Body of pancreas (tissue), 4 donors: ENCODE data around the gene DIP2B. TPM values are rescaled to one million over a fixed set of nuclear protein-coding genes. Genes with fewer than 3 reads are reported as not detected.

Experiments
- ATAC-seq: fragments of 150-250 bp; one replicate; pipeline ENCODE4 v1.9.1; 2016
- DNase-seq, 4 donors: peaks; one replicate each; pipeline ENCODE4 v3.0.0-alpha.2; 2019
- H3K27ac ChIP-seq, 4 donors: fragments of 200-600 bp; sonication (generic); 1 replicate in 3 of 4; 2 replicates in 1 of 4; pipeline versions ENCODE4 v1.5.1 to v1.6.1; 2016 to 2019; ENCODE audit warnings: mild to moderate bottlenecking in 1 of 4, mixed read lengths in 1 of 4, moderate library complexity in 1 of 4
- H3K27me3 ChIP-seq, 2 donors: fragments of 200-600 bp; sonication (generic); one replicate each; pipeline ENCODE4 v1.6.0; 2016; ENCODE audit warnings: mild to moderate bottlenecking in 1 of 2
- H3K36me3 ChIP-seq, 2 donors: fragments of 200-600 bp; sonication (generic); replicated peaks in 1 of 2; 2 replicates each; pipeline ENCODE4 v1.5.1; 2016; ENCODE audit warnings: low read depth in 2 of 2; ENCODE audit not compliant: insufficient read depth in 1 of 2
- H3K4me1 ChIP-seq: fragments of 200-600 bp; sonication (generic); one replicate; pipeline ENCODE4 v1.6.0; 2016
- H3K4me3 ChIP-seq, 2 donors: fragments of 200-600 bp; sonication (generic); 1 replicate in 1 of 2; 2 replicates in 1 of 2; pipeline ENCODE4 v1.5.1; 2016 to 2019
- H3K9me3 ChIP-seq, 3 donors: fragments of 200-600 bp; sonication (generic); 1 replicate in 2 of 3; 2 replicates in 1 of 3; pipeline ENCODE4 v1.5.1; 2016
- POLR2A ChIP-seq, 3 donors: fragments of 450-650 bp; IDR thresholded peaks; one replicate each; pipeline ENCODE4 v1.6.1; 2016; ENCODE audit warnings: antibody characterized with exemption in 3 of 3, mild to moderate bottlenecking in 2 of 3
- WGBS, 2 donors: methylation state at CpG; one replicate each; pipeline ENCODE4 v1.1.5; 2017; 5-methylcytosine and 5-hydroxymethylcytosine counted together
- intact Hi-C: fragments of 100-400 bp; cut with DNase I; formaldehyde crosslinking; loops from one replicate; pipeline ENCODE4 v1.15.1; 2023
- total RNA-seq, 2 donors: library from RNA; depleted of rRNA; stranded (reverse); fragments of >200 nt; gene quantifications; one replicate each; pipeline ENCODE4 v1.1.0, GENCODE V29; 2016
- TF ChIP-seq, protein P1 (sequence below), 7 experiments: fragments of 450-650 bp in 4 of 7; fragments of 200-600 bp in 3 of 7; sonication (generic) in 3 of 7; IDR thresholded peaks; one replicate each; pipeline ENCODE4 v1.5.1; 2016 to 2019; ENCODE audit warnings: antibody characterized with exemption in 7 of 7

The DIP2B gene
- total RNA-seq, 2 donors from 2014 or later: 15.8 to 28.7 TPM

DNA sequence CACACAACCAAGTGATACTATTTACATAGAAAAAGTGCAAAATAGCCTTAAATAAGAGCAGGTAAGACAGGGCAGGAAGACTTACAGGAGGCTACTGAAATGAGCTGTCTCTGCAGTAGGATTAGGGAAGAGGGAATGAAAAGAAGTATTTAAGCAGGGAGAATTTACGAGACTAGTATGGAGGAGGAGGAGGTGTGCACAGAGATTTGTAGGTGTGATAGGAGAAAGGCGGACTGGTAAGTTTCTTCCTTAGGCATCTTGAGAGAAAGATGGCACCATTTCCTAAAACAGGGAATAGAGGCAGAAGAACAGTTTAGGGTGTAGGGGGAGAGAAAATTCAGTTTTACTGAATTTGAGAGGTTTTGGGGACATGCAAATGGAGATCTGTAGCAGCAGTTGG is 25.7 kb downstream of the DIP2B start:
- ATAC-seq (no peak), DNase-seq (no peak)
- peak overlapping the region in 1 of 4 donors; percentile 79 for H3K27ac ChIP-seq
- intact Hi-C loops: no loop called here
- no peaks in the 10 kb centered on the region for H3K27me3 ChIP-seq
- no peaks in the 10 kb centered on the region for H3K36me3 ChIP-seq
- H3K4me3 ChIP-seq: no peak overlapping the region
- H3K4me1 ChIP-seq: peaks cover 70% of the 10 kb centered on the region
- H3K9me3 ChIP-seq: no peaks in the 10 kb centered on the region
- 92 to 95% methylated on average over 2 of the region's 2 CpGs for WGBS, 2 donors
- TF ChIP-seq POLR2A (IDR thresholded peaks at IDR 0.05): no peak
- TF ChIP-seq, protein P1, sequence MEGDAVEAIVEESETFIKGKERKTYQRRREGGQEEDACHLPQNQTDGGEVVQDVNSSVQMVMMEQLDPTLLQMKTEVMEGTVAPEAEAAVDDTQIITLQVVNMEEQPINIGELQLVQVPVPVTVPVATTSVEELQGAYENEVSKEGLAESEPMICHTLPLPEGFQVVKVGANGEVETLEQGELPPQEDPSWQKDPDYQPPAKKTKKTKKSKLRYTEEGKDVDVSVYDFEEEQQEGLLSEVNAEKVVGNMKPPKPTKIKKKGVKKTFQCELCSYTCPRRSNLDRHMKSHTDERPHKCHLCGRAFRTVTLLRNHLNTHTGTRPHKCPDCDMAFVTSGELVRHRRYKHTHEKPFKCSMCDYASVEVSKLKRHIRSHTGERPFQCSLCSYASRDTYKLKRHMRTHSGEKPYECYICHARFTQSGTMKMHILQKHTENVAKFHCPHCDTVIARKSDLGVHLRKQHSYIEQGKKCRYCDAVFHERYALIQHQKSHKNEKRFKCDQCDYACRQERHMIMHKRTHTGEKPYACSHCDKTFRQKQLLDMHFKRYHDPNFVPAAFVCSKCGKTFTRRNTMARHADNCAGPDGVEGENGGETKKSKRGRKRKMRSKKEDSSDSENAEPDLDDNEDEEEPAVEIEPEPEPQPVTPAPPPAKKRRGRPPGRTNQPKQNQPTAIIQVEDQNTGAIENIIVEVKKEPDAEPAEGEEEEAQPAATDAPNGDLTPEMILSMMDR (IDR thresholded peaks at IDR 0.05): no peak

DNA sequence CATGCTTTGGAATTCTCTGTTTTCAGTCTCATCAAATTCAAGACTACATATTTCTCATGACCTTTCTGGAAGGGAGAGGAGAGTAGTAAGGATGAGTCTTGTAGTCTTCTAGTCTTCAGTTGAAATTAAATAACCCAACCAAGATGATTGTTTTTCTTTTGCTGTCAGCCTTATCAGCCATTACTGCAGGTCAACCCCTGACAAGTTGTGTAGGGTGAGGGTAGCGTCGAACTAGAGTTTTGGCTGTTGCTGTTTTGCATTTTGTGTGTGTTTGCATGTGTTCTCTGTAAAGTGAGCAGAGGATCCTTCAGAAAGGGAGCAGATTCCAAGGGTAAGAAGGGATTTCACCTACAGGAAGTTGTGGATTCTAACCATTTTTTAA is 28.4 kb downstream of the DIP2B start:
- intact Hi-C loops: no loop called here
- Histone ChIP-seq H3K9me3 (no peaks in the 10 kb centered on the region), H3K36me3 (no peaks in the 10 kb centered on the region), H3K27ac (peak overlapping the region; percentile 42 to 91 (median 76)), H3K27me3 (no peaks in the 10 kb centered on the region), H3K4me3 (no peak overlapping the region), H3K4me1 (peaks cover 56% of the 10 kb centered on the region)
- no peak for TF ChIP-seq POLR2A (IDR thresholded peaks at IDR 0.05)
- TF ChIP-seq, protein P1 (IDR thresholded peaks at IDR 0.05): no peak
- WGBS, 2 donors: 36 to 40% methylated on average over 2 of the region's 2 CpGs
- no peak for DNase-seq
- peak; percentile 2 for ATAC-seq

DNA sequence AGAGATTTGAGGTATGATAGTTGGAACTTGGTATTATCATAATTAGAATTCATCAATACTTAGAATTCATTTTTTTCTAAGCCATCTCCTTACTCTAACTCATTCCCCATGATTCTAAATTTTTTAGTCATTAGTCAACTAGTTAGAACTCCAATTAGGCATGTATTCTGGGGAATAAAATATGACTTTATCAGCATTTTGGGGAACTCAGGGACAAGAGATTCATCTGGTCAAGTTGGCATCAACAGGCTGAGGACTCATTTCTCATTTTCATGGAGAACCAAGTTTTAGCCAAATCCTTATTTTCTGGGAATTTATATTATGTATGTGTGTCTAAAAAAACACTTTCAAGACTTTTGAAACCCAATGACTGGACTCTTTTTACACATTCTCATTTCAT is 29.2 kb downstream of the DIP2B start:
- no peak for ATAC-seq
- no peak for DNase-seq
- TF ChIP-seq, protein P1 (IDR thresholded peaks at IDR 0.05): no peak
- no peak for TF ChIP-seq POLR2A (IDR thresholded peaks at IDR 0.05)
- H3K4me1 ChIP-seq: peaks cover 55% of the 10 kb centered on the region
- no peaks in the 10 kb centered on the region for H3K27me3 ChIP-seq
- H3K27ac ChIP-seq: peak overlapping the region in 3 of 4 donors; percentile 74 to 91 (median 79)
- intact Hi-C loops: no loop called here
- H3K9me3 ChIP-seq: no peaks in the 10 kb centered on the region
- H3K4me3 ChIP-seq: no peak overlapping the region
- H3K36me3 ChIP-seq: no peaks in the 10 kb centered on the region

DNA sequence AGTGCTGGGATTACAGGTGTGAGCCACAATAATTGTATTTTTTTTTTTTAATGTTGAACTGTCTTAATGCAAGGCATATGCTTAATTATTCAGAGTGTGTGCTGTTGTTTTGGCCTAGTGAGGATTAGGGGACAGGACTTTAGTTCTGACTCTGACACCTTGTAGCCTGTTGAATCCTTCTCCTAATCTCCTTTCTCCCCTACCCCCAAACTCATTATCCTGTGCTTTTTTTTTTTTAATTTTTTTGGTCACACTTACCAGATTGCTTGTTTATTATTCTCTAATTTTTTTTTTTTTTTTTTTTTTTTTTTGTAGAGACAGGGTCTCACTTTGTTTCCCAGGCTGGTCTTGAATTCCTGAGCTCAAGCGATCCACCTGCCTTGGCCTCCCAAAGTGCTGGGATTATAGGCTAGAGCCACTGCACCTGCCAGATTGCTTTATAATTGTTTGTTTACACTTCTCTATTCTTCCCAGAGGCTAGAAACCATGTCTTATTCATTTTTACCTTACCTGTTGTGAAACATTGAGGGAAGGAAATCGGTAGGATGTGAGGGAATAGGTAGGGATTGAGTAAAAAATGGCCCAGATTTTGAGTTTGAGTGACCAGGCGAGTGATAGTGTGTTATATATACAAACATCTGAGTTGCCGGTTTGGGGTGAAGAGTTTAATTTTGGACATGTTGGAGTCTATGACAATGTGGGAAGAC is 32.2 kb downstream of the DIP2B start:
- H3K27ac ChIP-seq: no peak overlapping the region
- no peaks in the 10 kb centered on the region for H3K27me3 ChIP-seq
- H3K4me3 ChIP-seq: no peak overlapping the region
- no peak for DNase-seq
- H3K4me1 ChIP-seq: peaks cover 51% of the 10 kb centered on the region
- 66 to 74% methylated on average over 4 of the region's 4 CpGs for WGBS, 2 donors
- intact Hi-C loops: no loop called here
- no peak for ATAC-seq
- H3K36me3 ChIP-seq: no peaks in the 10 kb centered on the region
- TF ChIP-seq POLR2A (IDR thresholded peaks at IDR 0.05): no peak
- TF ChIP-seq, protein P1 (IDR thresholded peaks at IDR 0.05): no peak
- H3K9me3 ChIP-seq: no peaks in the 10 kb centered on the region

DNA sequence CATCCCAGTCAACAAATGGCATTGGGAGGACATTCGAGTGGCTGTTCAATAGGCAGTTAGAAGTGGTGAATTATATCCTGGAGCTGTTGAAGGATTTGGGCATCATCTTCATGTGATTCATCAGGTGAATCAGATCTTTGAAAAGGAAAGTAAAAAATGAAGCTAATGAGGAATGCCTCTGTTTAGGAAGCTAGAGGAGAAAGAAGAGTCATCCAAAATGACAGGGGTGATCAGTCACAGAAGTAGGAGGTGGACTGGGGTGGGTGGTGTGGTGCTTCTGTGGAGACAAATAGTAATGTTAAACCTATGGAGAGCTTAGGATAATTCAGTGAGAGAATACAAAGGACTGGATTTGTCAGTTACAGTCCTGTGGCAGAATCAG is 32.7 kb downstream of the DIP2B start:
- Histone ChIP-seq H3K27ac (no peak overlapping the region), H3K36me3 (no peaks in the 10 kb centered on the region), H3K4me3 (no peak overlapping the region), H3K27me3 (no peaks in the 10 kb centered on the region), H3K9me3 (no peaks in the 10 kb centered on the region), H3K4me1 (peaks cover 49% of the 10 kb centered on the region)
- ATAC-seq (no peak), DNase-seq (no peak)
- no peak for TF ChIP-seq POLR2A (IDR thresholded peaks at IDR 0.05)
- TF ChIP-seq, protein P1 (IDR thresholded peaks at IDR 0.05): no peak
- 71 to 100% methylated on average over 1 of the region's 1 CpG for WGBS, 2 donors
- intact Hi-C loops: no loop called here
